HG02678 (cell line): ENCODE measurements around the gene KIRREL3.

Experiments
- ATAC-seq: cut with Tn5 transposase; IDR thresholded peaks from one replicate; pipeline ENCODE4 v1.9.1; 2021; ENCODE audit warnings: mild to moderate bottlenecking, moderate library complexity; ENCODE audit not compliant: unreplicated experiment

The KIRREL3 gene

GRCh38 chr11:127000291-127000968 lies at the start of gene KIRREL3:
Gene KIRREL3 (minus strand): TSS chr11:127000770.
- ATAC-seq = no peak

GRCh38 chr11:127050186-127050585 lies 49.6 kb upstream of the KIRREL3 start:
- ATAC-seq = no peak

GRCh38 chr11:127049486-127049885 lies 48.9 kb upstream of the KIRREL3 start:
- no peak for ATAC-seq

GRCh38 chr11:127044535-127044934 lies 44.0 kb upstream of the KIRREL3 start:
- ATAC-seq = no peak

GRCh38 chr11:127042445-127042844 lies 41.9 kb upstream of the KIRREL3 start:
- no peak for ATAC-seq

- ATAC-seq = no peak
Observed at GRCh38 chr11:127039591-127039990, 39.0 kb upstream of the KIRREL3 start.

- ATAC-seq = no peak
Observed at GRCh38 chr11:127037596-127037995, 37.0 kb upstream of the KIRREL3 start.

- ATAC-seq = no peak
Observed at GRCh38 chr11:127037001-127037400, 36.4 kb upstream of the KIRREL3 start.

GRCh38 chr11:127035824-127036223 lies 35.3 kb upstream of the KIRREL3 start:
- ATAC-seq = no peak

- ATAC-seq = no peak
Observed at GRCh38 chr11:127034973-127035372, 34.4 kb upstream of the KIRREL3 start.

GRCh38 chr11:127028648-127029047 lies 28.1 kb upstream of the KIRREL3 start:
- ATAC-seq = no peak

GRCh38 chr11:127027789-127028188 lies 27.2 kb upstream of the KIRREL3 start:
- ATAC-seq = no peak

- no peak for ATAC-seq
Observed at GRCh38 chr11:127027000-127027399, 26.4 kb upstream of the KIRREL3 start.

GRCh38 chr11:127023991-127024390 lies 23.4 kb upstream of the KIRREL3 start:
- no peak for ATAC-seq

GRCh38 chr11:127018683-127019279 lies 18.2 kb upstream of the KIRREL3 start:
- no peak for ATAC-seq

- no peak for ATAC-seq
Observed at GRCh38 chr11:127017482-127017881, 16.9 kb upstream of the KIRREL3 start.

- no peak for ATAC-seq
Observed at GRCh38 chr11:127013550-127013949, 13.0 kb upstream of the KIRREL3 start.

- no peak for ATAC-seq
Observed at GRCh38 chr11:127006311-127006710, 5.7 kb upstream of the KIRREL3 start.

GRCh38 chr11:127003260-127003981 lies 2.9 kb upstream of the KIRREL3 start:
- no peak for ATAC-seq

GRCh38 chr11:127002669-127003259 lies 2.2 kb upstream of the KIRREL3 start:
- no peak for ATAC-seq

GRCh38 chr11:127000981-127001380 lies 411 bp upstream of the KIRREL3 start:
- ATAC-seq = no peak

- no peak for ATAC-seq
Observed at GRCh38 chr11:126999366-126999765, 1.2 kb downstream of the KIRREL3 start.
